ENCODE results near the gene SPTBN4.

Gene SPTBN4

DNA sequence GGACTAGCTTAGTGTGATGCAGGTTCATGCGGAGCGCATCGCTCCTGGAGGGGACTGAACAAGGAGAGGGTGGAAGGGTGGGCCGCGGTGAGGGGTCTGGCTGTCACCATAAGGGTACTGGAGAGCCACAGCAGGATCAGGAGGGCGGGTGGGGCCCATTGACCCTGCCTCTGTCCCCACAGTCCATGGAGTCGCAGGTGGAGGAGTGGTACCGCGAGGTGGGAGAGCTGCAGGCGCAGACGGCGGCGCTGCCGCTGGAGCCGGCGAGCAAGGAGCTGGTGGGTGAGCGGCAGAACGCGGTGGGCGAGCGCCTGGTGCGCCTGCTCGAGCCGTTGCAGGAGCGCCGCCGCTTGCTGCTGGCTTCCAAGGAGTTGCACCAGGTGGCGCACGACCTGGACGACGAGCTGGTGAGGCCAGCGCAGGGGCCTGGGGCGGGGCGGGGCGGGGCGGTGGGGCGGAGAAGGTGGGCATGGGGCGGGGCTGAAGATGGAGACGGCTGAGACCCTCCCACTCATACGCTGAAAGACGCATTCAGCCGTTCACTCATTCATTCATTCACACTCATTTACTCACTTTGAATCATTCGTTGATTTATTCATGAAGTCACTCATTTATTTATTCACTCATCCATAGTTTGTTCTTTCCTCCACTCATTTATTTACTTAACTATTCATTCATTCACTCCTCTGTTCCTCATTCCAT lies 82.4 kb downstream of the SPTBN4 start:
- Histone ChIP-seq H3K4me3 (ENCODE audit: low read length) (0 out of 2 replicates have a peak overlapping the region, but pooled peaks have one; percentile 23), H3K27me3 (replicated peaks; ENCODE audit: insufficient read depth, low read length) (peaks cover 37% of the 10 kb centered on the region), H3K36me3 (replicated peaks; ENCODE audit: insufficient read depth, low read length) (no peaks in the 10 kb centered on the region), H4K20me1 (ENCODE audit: insufficient read depth, low read length) (no peaks in the 10 kb centered on the region), H3K9me3 (replicated peaks; ENCODE audit: insufficient read depth, low read length) (no peaks in the 10 kb centered on the region), H3F3A (ENCODE audit: insufficient read depth, low read length) (no peaks in the 10 kb centered on the region), H3K27ac (ENCODE audit: low read length) (no peak overlapping the region), H2AFZ (ENCODE audit: low read length) (no peak overlapping the region), H3K4me2 (ENCODE audit: low read depth, low read length) (peak overlapping the region; percentile 40; the same call in 1 of the 2 replicates), H3K79me2 (ENCODE audit: low read length) (no peaks in the 10 kb centered on the region), H3K9ac (ENCODE audit: low read length) (no peak overlapping the region), H3K4me1 (ENCODE audit: low read length) (no peaks in the 10 kb centered on the region), H3K9me2 (replicated peaks; ENCODE audit: insufficient read depth, low read length) (no peaks in the 10 kb centered on the region)
- TF ChIP-seq, protein P1, sequence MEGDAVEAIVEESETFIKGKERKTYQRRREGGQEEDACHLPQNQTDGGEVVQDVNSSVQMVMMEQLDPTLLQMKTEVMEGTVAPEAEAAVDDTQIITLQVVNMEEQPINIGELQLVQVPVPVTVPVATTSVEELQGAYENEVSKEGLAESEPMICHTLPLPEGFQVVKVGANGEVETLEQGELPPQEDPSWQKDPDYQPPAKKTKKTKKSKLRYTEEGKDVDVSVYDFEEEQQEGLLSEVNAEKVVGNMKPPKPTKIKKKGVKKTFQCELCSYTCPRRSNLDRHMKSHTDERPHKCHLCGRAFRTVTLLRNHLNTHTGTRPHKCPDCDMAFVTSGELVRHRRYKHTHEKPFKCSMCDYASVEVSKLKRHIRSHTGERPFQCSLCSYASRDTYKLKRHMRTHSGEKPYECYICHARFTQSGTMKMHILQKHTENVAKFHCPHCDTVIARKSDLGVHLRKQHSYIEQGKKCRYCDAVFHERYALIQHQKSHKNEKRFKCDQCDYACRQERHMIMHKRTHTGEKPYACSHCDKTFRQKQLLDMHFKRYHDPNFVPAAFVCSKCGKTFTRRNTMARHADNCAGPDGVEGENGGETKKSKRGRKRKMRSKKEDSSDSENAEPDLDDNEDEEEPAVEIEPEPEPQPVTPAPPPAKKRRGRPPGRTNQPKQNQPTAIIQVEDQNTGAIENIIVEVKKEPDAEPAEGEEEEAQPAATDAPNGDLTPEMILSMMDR (IDR thresholded peaks at IDR 0.05; ENCODE audit: low read length), result peak; percentile 42
- TF ChIP-seq EZH2phosphoT487 (IDR thresholded peaks at IDR 0.05; ENCODE audit: low read length), result no peak
- DNase-seq, result peak; percentile 60

DNA sequence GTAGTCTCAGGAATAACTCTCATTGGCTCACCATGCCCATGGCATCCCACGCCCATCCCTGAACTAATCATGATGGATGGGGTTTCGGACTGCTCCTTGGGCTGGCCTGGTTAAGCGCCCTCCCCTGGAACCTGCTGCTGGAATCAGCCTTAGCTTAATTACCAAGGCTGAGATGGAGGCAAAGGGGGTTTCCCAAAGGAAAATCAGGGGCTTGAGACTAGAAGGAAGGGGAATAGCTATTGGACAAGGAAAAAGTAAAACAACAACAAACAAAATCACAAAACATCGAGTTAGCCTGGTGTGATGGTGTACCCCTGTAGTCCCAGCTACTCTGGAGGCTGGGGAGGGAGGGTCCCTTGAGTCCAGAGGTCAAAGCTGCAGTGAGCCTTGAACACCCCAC lies 84.2 kb downstream of the SPTBN4 start:
- Histone ChIP-seq H3K27ac (ENCODE audit: low read length) (no peak overlapping the region), H3K9ac (ENCODE audit: low read length) (no peak overlapping the region), H3K79me2 (ENCODE audit: low read length) (no peaks in the 10 kb centered on the region), H3K4me2 (ENCODE audit: low read depth, low read length) (no peak overlapping the region), H3K4me3 (ENCODE audit: low read length) (no peak overlapping the region), H3F3A (ENCODE audit: insufficient read depth, low read length) (no peaks in the 10 kb centered on the region), H3K27me3 (replicated peaks; ENCODE audit: insufficient read depth, low read length) (peaks cover 54% of the 10 kb centered on the region), H3K4me1 (ENCODE audit: low read length) (no peaks in the 10 kb centered on the region), H3K9me3 (replicated peaks; ENCODE audit: insufficient read depth, low read length) (no peaks in the 10 kb centered on the region), H4K20me1 (ENCODE audit: insufficient read depth, low read length) (no peaks in the 10 kb centered on the region), H3K9me2 (replicated peaks; ENCODE audit: insufficient read depth, low read length) (no peaks in the 10 kb centered on the region), H3K36me3 (replicated peaks; ENCODE audit: insufficient read depth, low read length) (no peaks in the 10 kb centered on the region), H2AFZ (ENCODE audit: low read length) (no peak overlapping the region)
- TF ChIP-seq EZH2phosphoT487 (IDR thresholded peaks at IDR 0.05; ENCODE audit: low read length), result no peak
- TF ChIP-seq, protein P1 (IDR thresholded peaks at IDR 0.05; ENCODE audit: low read length), result no peak
- TF ChIP-seq EZH2 (optimal IDR thresholded peaks at IDR 0.05; ENCODE audit: low read depth, low read length), result no peak
- DNase-seq, result no peak

DNA sequence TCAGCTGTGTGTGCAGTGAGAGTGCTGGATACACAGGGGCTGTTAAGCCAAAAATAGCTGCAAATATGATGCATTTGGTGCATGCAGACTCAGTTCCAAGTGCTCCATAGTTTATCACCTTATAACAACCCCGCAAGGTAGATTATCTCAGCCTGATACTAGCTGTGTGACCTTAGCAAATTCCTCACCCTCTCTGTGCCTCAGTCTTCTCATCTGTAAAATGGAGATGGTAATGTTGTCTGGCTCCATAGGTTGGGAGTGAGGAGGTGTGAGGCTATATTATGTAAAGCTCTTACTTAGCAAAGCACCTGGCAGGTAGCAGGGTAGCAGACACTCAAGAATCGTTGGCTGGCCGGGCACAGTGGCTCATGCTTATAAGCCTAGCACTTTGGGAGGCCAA lies 86.0 kb downstream of the SPTBN4 start:
- no peak overlapping the region for H3K4me3 ChIP-seq (ENCODE audit: low read length)
- H3K4me2 ChIP-seq (ENCODE audit: low read depth, low read length), result no peak overlapping the region
- H3K9me3 ChIP-seq (replicated peaks; ENCODE audit: insufficient read depth, low read length), result no peaks in the 10 kb centered on the region
- H3F3A ChIP-seq (ENCODE audit: insufficient read depth, low read length), result no peaks in the 10 kb centered on the region
- no peaks in the 10 kb centered on the region for H3K79me2 ChIP-seq (ENCODE audit: low read length)
- peaks cover 65% of the 10 kb centered on the region for H3K27me3 ChIP-seq (replicated peaks; ENCODE audit: insufficient read depth, low read length)
- TF ChIP-seq EZH2phosphoT487 (IDR thresholded peaks at IDR 0.05; ENCODE audit: low read length), result no peak
- TF ChIP-seq EZH2 (optimal IDR thresholded peaks at IDR 0.05; ENCODE audit: low read depth, low read length), result no peak
- TF ChIP-seq, protein P1 (IDR thresholded peaks at IDR 0.05; ENCODE audit: low read length), result no peak
- H3K27ac ChIP-seq (ENCODE audit: low read length), result no peak overlapping the region
- H3K9me2 ChIP-seq (replicated peaks; ENCODE audit: insufficient read depth, low read length), result no peaks in the 10 kb centered on the region
- no peak for DNase-seq
- no peaks in the 10 kb centered on the region for H3K36me3 ChIP-seq (replicated peaks; ENCODE audit: insufficient read depth, low read length)
- no peaks in the 10 kb centered on the region for H3K4me1 ChIP-seq (ENCODE audit: low read length)
- no peak overlapping the region for H2AFZ ChIP-seq (ENCODE audit: low read length)
- H4K20me1 ChIP-seq (ENCODE audit: insufficient read depth, low read length), result no peaks in the 10 kb centered on the region
- H3K9ac ChIP-seq (ENCODE audit: low read length), result no peak overlapping the region

Measured in MM.1S (cell line).